Activated T-helper 17 cell treated with anti-CD3 and anti-CD28 coated beads, Interleukin-2, amount 50 U/mL, for 72 hours (primary cell): ENCODE data around the gene FUOM. TPM values are rescaled to one million over a fixed set of nuclear protein-coding genes. Genes with fewer than 3 reads are reported as not detected.
A peak's percentile ranks its signal among the peaks of the same experiment; 100 is the strongest.
"Not testable (repeated sequence)": the region's sequence is repeated elsewhere in the genome, so short reads cannot be mapped to it uniquely, and the experiment has no call there.

ENCODE experiments used
- ATAC-seq: fragments of 150-1000 bp; cut with Tn5 transposase; replicated peaks from 2 replicates; pipeline ENCODE4 v1.10.0; 2021; ENCODE audit warnings: mild to moderate bottlenecking, moderate library complexity
- H3K27ac Mint-ChIP-seq: one replicate; pipeline ENCODE4 v1.8.0; 2022; ENCODE audit warnings: mixed read lengths
- H3K27me3 Mint-ChIP-seq: one replicate; pipeline ENCODE4 v1.8.0; 2022; ENCODE audit warnings: mixed read lengths
- H3K36me3 Mint-ChIP-seq: one replicate; pipeline ENCODE4 v1.8.0; 2022; ENCODE audit warnings: low read depth, mild to moderate bottlenecking, mixed read lengths
- H3K4me1 Mint-ChIP-seq: one replicate; pipeline ENCODE4 v1.8.0; 2022; ENCODE audit warnings: mixed read lengths
- H3K4me3 Mint-ChIP-seq: one replicate; pipeline ENCODE4 v1.8.0; 2022; ENCODE audit warnings: mild to moderate bottlenecking, mixed read lengths
- H3K9me3 Mint-ChIP-seq: one replicate; pipeline ENCODE4 v1.8.0; 2022; ENCODE audit warnings: mixed read lengths
- total RNA-seq, 2 donors: library from RNA; stranded (reverse); gene quantifications; one replicate each; pipeline ENCODE4 v1.2.3, GENCODE V29; 2022

The FUOM gene
- total RNA-seq, 2 donors from 2014 or later: 13.8 to 21.9 TPM

DNA sequence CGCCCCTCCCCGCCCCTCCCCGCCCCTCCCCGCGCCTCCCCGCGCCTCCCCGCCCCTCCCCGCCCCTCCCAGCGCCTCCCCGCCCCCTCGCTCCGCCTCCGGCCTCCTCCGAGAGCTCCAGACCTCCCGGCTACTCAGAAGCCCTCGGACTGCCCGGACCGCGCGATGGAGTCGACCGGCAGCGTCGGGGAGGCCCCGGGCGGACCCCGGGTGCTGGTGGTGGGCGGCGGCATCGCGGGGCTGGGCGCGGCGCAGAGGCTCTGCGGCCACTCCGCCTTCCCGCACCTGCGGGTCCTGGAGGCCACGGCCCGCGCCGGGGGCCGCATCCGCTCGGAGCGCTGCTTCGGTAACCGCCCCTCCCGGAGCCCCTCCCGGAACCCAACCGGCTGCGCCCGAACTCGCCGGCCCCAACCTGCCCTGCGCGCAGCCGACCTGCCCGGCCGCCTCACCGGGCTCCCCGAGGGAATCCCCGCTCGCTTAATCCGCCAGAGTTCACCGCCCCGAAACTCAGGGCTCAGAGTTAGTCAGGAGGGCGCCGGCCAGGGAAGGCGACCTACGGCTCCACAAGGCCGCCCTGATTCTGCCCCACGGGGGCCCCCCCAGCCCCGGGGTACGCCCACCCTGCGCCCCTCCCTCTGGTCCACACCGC, 21.5 kb upstream of the FUOM start, which contains the start of gene PAOX:
Gene PAOX, plus strand, starts transcription at position 111 of the 649 bp plus-strand sequence. Its CDS starts 55 bp downstream, at position 166.
- peak; percentile 88 for ATAC-seq
- Mint-ChIP-seq H3K36me3 (no peaks in the 10 kb centered on the region), H3K27ac (no peak within 1 kb of the TSS), H3K4me3 (peak within 1 kb of the TSS; percentile 61), H3K27me3 (no peaks in the 10 kb centered on the region), H3K4me1 (no peaks in the 10 kb centered on the region), H3K9me3 (no peaks in the 10 kb centered on the region)

DNA sequence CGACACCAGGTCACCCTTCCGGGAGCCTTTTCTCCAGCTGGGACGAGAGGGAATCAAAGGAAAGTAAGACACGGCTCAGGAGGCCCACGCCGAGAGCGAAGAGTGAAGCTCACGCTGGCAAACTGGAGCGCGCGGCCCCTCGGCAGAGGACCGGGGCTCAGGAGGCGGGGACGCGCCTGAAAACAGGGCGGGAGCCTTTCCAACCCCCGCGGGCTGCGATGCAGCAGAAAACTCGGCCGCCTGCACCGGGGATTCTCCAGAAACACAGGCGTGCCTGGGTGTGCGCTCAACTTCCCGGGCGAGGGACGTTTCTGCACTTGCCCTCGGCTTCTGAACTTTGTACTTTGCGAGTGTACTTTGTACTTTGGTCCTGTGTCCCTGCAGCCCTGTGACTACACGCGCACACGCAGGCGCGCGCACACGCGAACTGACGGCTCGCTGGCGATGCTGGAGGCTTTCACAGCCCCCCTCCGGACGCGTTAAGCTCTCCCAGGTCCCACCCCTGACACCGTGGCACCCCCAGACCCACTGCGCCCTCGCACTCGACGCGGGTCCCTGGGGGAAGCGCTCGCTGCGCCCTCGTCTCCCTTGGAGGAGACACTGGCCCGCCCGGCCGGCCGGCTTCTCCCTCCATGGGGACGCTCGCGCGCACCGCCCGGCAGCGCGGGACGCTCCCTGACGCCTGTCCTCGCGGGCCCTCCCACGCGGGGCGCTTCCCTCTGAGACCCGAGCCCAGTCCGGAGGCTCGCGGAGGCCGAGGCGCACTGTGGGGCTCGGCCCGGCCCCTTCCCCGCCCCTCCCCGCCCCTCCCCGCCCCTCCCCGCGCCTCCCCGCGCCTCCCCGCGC, 20.7 kb upstream of the FUOM start:
- Mint-ChIP-seq H3K27ac (no peak overlapping the region), H3K4me3 (peak overlapping the region; percentile 61), H3K36me3 (no peaks in the 10 kb centered on the region), H3K4me1 (peaks cover 5% of the 10 kb centered on the region), H3K9me3 (no peaks in the 10 kb centered on the region), H3K27me3 (no peaks in the 10 kb centered on the region)
- ATAC-seq: peak; percentile 63

DNA sequence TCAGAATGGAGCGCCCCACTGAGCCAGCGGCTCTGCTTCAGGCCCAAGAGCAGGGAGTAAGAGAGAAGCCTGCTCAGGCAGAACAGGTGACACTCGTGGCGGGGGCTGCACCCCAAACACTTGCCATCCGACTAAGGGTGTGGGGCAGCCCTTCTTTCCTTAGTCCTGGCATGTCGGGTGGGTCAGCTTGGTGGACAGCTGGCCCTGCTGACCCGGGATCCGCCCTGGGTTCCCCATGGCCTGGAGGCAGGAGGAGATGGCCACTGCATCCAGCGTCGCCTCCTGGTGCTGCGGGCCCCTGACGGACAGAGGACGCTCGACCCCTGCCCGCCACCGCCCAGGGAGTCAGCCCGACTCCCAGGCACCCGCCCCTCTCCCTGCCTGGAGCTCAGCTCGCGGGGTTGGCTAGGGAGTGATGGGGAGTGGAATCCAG, 20.0 kb upstream of the FUOM start:
- Mint-ChIP-seq H3K36me3 (no peaks in the 10 kb centered on the region), H3K9me3 (no peaks in the 10 kb centered on the region), H3K27me3 (no peaks in the 10 kb centered on the region), H3K4me3 (peak overlapping the region; percentile 61), H3K4me1 (peaks cover 5% of the 10 kb centered on the region), H3K27ac (no peak overlapping the region)
- no peak for ATAC-seq

DNA sequence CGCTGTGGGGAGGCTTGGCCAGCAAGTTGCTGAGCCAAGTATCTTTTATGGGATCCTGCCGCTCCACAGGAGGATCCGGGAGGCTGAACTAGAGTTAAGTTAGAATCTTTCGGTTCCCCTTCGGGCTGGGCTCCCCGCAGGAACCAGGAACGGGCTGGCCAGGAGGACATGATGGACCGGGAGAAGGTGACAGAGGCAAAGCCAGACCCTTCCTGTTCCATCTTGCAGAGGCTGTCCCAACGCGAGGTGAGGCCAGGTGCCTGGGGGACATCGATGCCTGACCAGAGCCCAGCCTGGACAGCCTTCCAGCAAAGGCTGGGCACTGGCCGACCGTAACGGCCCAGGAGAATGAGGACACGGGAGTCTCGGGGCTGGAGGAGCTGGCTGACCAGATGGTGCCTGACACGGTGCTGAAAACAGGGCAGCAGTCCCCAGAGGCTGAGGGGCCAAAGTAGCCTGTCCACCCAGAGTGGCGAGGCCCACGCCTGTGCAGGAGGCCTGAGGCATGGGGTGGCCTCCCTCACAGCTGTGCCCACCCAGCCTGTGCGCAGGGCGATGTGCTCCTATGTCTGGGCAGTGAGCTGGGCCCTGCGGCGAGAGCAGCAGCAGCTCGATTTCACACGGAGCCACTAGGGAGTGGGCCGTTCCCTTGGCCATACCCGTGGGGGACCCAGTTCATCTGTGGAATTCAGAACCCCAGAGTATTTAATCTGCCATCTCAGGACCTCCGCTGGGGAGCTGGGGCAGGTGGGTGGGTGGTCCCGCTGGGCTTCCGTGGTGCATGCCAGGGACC, 19.4 kb upstream of the FUOM start:
- no peaks in the 10 kb centered on the region for H3K27me3 Mint-ChIP-seq
- ATAC-seq: no peak

DNA sequence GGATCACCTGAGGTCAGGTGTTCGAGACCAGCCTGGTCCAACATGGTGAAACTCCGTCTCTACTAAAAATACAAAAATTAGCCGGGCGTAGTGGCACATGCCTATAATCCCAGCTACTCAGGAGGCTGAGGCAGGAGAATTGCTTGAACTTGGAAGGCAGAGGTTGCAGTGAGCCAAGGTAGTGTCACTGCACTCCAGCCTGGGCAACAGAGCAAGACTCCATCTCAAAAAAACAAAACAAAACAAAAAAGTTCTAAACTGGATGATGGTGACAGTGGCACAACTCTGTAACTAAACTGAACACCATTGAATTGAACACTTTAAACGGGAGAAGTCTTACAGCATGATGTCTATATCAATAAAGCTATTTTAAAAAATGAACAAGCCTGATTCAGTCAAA, 18.4 kb upstream of the FUOM start:
- H3K27ac Mint-ChIP-seq, H3K27me3 Mint-ChIP-seq, H3K9me3 Mint-ChIP-seq, ATAC-seq, H3K4me1 Mint-ChIP-seq, H3K36me3 Mint-ChIP-seq: not testable (repeated sequence)
- peak overlapping the region; percentile 52 for H3K4me3 Mint-ChIP-seq

More for the DNA sequence above, 19.4 kb upstream of the FUOM start:
- Mint-ChIP-seq H3K4me3 (peak overlapping the region; percentile 52), H3K27ac (no peak overlapping the region), H3K9me3 (no peaks in the 10 kb centered on the region), H3K4me1 (peaks cover 5% of the 10 kb centered on the region), H3K36me3 (no peaks in the 10 kb centered on the region)

DNA sequence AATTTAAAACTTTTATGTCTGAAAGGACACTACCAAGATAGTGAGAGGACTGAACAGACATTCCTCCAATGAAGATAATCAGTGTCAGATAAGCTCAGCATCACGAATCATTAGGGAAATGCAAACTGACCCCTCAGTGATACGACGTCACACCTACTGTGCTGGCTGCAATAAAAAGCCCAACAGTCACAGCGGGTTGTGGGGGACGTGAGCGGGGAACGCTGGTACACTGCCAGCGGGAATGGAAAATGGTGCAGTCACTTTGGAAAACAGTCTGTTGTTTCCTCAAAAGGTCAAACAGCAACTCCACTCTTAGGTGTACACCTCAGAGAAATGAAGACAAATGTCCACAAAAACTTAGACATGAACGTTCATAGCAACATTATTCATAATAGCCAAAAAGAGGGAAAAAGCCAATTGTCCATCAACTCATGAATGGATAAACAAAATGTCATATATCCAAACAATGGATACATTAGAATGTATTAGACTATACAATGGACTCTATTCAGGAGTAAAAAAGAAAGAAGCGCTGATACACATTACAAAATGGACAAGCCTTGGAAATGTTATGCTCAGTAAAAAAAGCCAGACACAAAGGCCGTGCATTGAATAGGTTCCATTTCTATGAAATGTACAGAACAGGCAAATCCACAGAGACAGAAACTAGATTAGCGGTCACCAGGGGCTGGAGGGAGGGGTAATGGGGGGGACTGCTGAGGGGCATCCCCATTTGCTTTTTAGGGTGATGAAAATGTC, 17.7 kb upstream of the FUOM start:
- ATAC-seq: no peak
- Mint-ChIP-seq H3K4me1 (peaks cover 5% of the 10 kb centered on the region), H3K27me3 (no peaks in the 10 kb centered on the region), H3K36me3 (peaks cover under 1% of the 10 kb centered on the region), H3K27ac (no peak overlapping the region), H3K4me3 (no peak overlapping the region), H3K9me3 (no peaks in the 10 kb centered on the region)

DNA sequence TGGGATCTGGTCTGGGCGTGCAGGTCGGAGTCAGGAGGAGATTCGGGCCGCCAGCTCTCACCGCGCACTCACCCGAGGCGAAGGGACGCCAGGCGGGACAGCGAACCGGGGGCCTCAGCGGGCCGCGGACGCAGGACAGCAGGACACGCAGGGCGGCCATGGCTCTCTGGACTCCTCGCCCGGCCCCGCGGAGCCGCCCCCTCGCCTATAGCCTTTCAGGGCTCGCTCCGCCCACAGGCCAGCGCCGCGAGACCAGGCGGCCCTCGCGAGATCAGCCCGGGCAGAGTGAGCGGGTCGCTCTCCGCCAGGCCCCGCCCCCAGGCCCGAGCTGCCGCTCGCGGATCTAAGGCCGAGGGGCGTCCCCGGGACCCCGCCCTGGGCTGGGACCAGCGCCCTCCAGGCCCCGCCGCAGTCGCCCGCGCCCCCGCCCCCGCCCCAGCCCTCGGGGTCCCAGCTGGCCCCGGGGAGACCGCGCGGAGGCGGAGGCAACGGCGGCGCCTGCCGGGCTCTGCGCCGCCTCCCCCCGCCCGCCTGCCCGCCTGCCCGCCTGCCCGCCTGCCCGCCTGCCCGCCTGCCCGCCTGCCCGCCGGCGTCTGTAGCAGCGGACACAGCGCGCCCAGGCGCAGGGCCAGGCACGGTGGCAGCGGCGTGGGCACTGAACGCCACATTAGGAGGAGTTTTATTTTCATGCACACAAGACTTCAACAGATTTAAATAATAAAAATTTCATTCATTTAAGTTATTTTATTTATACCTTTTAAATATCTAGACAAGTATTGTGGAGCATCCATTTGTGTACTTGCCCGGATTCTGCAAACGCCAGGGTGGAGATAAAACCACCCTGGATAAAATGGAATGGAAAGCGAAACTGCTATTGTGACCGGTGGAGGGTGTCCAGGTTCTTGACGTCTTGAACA, 15.6 kb upstream of the FUOM start, which contains the start of gene ECHS1:
Gene ECHS1, minus strand, starts transcription at position 181 of the 917 bp plus-strand sequence. Its CDS starts 21 bp downstream, at position 160.
- Mint-ChIP-seq H3K9me3 (no peaks in the 10 kb centered on the region), H3K4me1 (peaks cover 5% of the 10 kb centered on the region), H3K27me3 (no peaks in the 10 kb centered on the region), H3K36me3 (peaks cover 22% of the 10 kb centered on the region), H3K4me3 (peak within 1 kb of the TSS; percentile 87), H3K27ac (peak within 1 kb of the TSS; percentile 86)
- peak; percentile 99 for ATAC-seq

DNA sequence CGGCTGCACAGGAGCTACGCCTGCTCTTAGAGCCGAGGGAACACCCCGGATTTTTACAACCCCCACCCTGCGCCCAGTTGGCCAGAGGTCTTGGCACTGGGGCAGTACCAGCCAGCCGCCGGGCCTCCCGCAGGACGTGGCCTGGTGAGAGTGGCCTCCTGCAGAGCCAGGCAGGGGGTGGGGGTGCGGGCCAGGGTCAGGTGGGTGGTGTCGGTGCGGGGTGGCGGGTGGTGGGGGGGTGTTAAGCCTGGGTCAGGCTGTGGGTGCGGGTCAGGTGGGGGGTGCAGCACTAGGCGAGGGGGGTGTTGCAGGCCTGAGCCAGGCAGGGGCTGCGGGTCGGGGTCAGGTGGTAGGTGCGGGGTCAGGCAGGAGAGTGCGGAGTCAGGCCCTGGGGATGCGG, 14.7 kb upstream of the FUOM start:
- Mint-ChIP-seq H3K4me3 (peak overlapping the region; percentile 87), H3K27ac (no peak overlapping the region), H3K36me3 (peaks cover 30% of the 10 kb centered on the region), H3K4me1 (peaks cover 5% of the 10 kb centered on the region), H3K27me3 (no peaks in the 10 kb centered on the region), H3K9me3 (no peaks in the 10 kb centered on the region)
- ATAC-seq: no peak

DNA sequence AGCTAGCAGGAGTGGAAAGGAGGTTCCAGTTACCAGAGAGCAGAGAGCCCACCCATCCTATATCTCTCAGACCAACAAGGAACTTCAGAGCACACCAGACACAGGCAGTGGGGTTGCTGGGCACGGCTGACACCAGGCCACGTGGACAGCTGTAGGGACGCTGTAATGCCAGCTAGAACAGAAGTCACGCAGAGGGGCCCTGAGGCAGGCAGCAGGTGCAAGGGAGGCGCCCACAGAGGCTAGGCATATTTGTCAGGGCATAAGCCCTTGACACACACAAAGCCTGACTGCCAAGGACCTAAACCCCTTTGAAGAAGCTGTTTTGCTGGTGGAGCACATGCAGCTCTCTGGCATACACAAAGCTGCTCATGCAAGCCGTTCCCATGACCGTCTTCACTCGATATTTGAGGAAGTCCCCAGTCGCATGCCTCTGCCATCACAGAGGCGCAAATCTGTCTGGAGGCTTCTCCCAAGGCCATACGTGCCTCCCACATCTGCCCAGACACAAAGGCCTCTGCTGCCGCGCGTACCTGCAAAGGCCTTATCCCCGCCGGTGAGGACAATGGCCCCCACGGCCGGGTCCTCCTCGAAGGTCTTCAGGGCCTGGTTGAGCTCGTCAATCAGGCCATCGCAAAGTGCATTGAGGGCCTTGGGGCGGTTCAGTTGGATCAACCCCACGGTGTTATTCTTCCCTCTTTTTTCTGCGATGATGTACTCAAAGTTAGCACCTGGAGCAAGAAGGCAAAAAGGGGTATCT, 12.4 kb upstream of the FUOM start:
- no peak overlapping the region for H3K4me3 Mint-ChIP-seq
- H3K36me3 Mint-ChIP-seq: peaks cover 42% of the 10 kb centered on the region
- no peak for ATAC-seq

DNA sequence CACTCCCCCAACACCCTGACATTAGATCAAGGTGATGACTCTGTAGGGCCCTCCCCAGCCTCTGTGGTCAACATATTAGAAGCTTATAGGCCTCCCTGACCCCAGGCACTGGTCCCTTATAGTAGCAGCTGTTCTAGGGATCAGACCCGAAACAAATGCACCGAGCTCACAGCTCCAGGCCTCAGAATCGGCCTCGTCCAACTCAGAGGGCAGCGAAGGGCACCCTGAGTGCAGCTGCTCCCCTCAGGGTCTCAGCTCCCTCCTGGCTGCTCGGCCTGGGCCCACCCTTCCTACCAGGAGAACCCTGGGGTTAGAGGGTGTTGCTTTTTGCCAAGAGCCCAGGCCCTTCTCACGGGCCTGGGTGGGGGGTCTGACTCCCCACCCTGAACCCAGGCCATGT, 10.3 kb upstream of the FUOM start:
- Mint-ChIP-seq H3K36me3 (peaks cover 58% of the 10 kb centered on the region), H3K9me3 (no peaks in the 10 kb centered on the region), H3K27me3 (no peaks in the 10 kb centered on the region), H3K4me1 (no peaks in the 10 kb centered on the region), H3K4me3 (no peak overlapping the region), H3K27ac (no peak overlapping the region)
- ATAC-seq: no peak

More for the DNA sequence above, 12.4 kb upstream of the FUOM start:
- no peaks in the 10 kb centered on the region for H3K27me3 Mint-ChIP-seq
- peaks cover 5% of the 10 kb centered on the region for H3K4me1 Mint-ChIP-seq
- no peaks in the 10 kb centered on the region for H3K9me3 Mint-ChIP-seq
- no peak overlapping the region for H3K27ac Mint-ChIP-seq

DNA sequence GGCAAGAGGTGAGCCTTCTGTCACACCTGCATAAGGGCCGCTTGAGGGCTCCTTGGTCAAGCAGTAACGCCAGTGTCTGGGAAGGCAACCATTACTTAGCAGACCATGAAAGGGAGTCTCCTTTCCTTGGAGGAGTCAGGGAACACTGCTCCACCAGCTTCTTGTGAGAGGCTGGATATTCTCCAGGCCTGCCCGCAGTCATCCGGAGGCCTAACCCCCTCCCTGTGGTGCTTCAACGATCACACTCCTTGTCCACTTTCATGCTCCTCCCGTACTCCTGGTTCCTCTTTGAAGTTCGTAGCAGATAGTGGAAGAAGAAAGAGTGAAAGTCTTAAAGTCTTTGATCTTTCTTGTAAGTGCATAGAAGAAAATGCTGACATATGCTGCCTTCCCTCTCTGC, 9.6 kb upstream of the FUOM start:
- not testable (repeated sequence) for H3K27me3 Mint-ChIP-seq, H3K27ac Mint-ChIP-seq, H3K4me1 Mint-ChIP-seq, H3K9me3 Mint-ChIP-seq, ATAC-seq, H3K4me3 Mint-ChIP-seq
- H3K36me3 Mint-ChIP-seq: peaks cover 65% of the 10 kb centered on the region

DNA sequence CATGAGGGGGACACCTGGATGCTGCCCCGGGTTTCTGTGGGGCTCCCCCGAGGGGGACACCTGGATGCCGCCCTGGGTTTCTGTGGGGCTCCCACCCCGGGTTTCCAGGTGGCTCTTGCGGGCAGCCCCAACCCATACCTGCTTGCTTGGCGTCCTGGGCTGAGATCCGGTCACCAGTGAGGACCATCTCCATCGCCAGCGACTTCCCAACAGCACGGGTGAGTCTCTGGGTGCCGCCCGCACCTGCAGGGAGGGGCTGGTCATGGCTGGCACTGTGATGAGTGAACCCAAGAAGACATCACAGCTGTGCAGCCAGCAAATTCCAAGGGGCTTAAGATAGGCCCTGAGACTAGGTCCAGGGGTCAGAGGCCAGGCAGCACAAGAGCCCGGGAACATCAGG, 8.9 kb upstream of the FUOM start:
- Mint-ChIP-seq H3K4me1 (peaks cover 4% of the 10 kb centered on the region), H3K4me3 (no peak overlapping the region), H3K27ac (no peak overlapping the region)

More for the DNA sequence above, 8.9 kb upstream of the FUOM start:
- H3K27me3 Mint-ChIP-seq: no peaks in the 10 kb centered on the region
- H3K36me3 Mint-ChIP-seq: peaks cover 72% of the 10 kb centered on the region
- ATAC-seq: no peak
- no peaks in the 10 kb centered on the region for H3K9me3 Mint-ChIP-seq
